BLaER1 treated with 17β-estradiol and CSF1 and Interleukin-3, amounts not matched to agents 10 nM and 100 nM (cell line): ENCODE data around the gene DNAH1.
A peak's percentile ranks its signal among the peaks of the same experiment; 100 is the strongest.

Experiments
- H3K27ac ChIP-seq, 11 experiments: shearing (Covaris generic); formaldehyde crosslinking; 2 replicates each; pipeline ENCODE4 v1.8.1; 2022
- H3K27me3 ChIP-seq, 11 experiments: shearing (Covaris generic); formaldehyde crosslinking; 2 replicates each; pipeline ENCODE4 v1.8.1; 2022
- H3K36me3 ChIP-seq, 11 experiments: shearing (Covaris generic); formaldehyde crosslinking; 2 replicates each; pipeline ENCODE4 v1.8.1; 2022
- H3K4me1 ChIP-seq, 10 experiments: shearing (Covaris generic); formaldehyde crosslinking; 2 replicates each; pipeline ENCODE4 v1.8.1; 2022
- H3K4me2 ChIP-seq, 11 experiments: shearing (Covaris generic); formaldehyde crosslinking; 2 replicates each; pipeline ENCODE4 v1.8.1; 2022
- H3K4me3 ChIP-seq, 10 experiments: shearing (Covaris generic); formaldehyde crosslinking; 2 replicates each; pipeline ENCODE4 v1.8.1; 2022
- H3K9ac ChIP-seq, 11 experiments: shearing (Covaris generic); formaldehyde crosslinking; 2 replicates each; pipeline ENCODE4 v1.8.1; 2022
- H3K9me3 ChIP-seq, 11 experiments: shearing (Covaris generic); formaldehyde crosslinking; replicated peaks in 1 of 11; 2 replicates each; pipeline ENCODE4 v1.8.1; 2022
- H4K20me1 ChIP-seq, 11 experiments: shearing (Covaris generic); formaldehyde crosslinking; 2 replicates each; pipeline ENCODE4 v1.8.1; 2022
- Cebpa-rat ChIP-seq, 11 experiments: shearing (Covaris generic); IDR thresholded peaks; 2 replicates each; pipeline ENCODE4 v1.8.1; 2022

Gene DNAH1

GRCh38 chr3:52357151-52358080 is 41.3 kb downstream of the DNAH1 start:
- Histone ChIP-seq H3K27ac (no peak overlapping the region), H3K9ac (peak overlapping the region in 1 of 11 experiments; percentile 9; a peak in 1 of 22 replicates)

GRCh38 chr3:52358362-52358940 is 42.3 kb downstream of the DNAH1 start:
- TF ChIP-seq Cebpa-rat (IDR thresholded peaks at IDR 0.05), result no peak
- no peak overlapping the region for H3K4me2 ChIP-seq
- peaks cover 0 to 11% (median 4%) of the 10 kb centered on the region in 10 experiments; a peak in 8 of 20 replicates for H3K4me1 ChIP-seq
- H3K4me3 ChIP-seq, result no peak overlapping the region
- H3K27me3 ChIP-seq, result no peaks in the 10 kb centered on the region
- H4K20me1 ChIP-seq, result peaks cover 0 to 2% (median 0%) of the 10 kb centered on the region in 11 experiments; a peak in 2 of 22 replicates
- peaks cover 12 to 99% (median 68%) of the 10 kb centered on the region in 11 experiments; a peak in 20 of 22 replicates for H3K36me3 ChIP-seq
- no peaks in the 10 kb centered on the region for H3K9me3 ChIP-seq
- peak overlapping the region in 2 of 11 experiments; percentile 9 to 24; a peak in 2 of 22 replicates for H3K9ac ChIP-seq
- H3K27ac ChIP-seq, result no peak overlapping the region

More at GRCh38 chr3:52357151-52358080, 41.3 kb downstream of the DNAH1 start:
- H3K9me3 ChIP-seq, result no peaks in the 10 kb centered on the region
- H3K4me2 ChIP-seq, result no peak overlapping the region
- peaks cover 0 to 8% (median 3%) of the 10 kb centered on the region in 10 experiments; a peak in 7 of 20 replicates for H3K4me1 ChIP-seq
- peaks cover 0 to 5% (median 0%) of the 10 kb centered on the region in 11 experiments; a peak in 2 of 22 replicates for H4K20me1 ChIP-seq
- no peak for TF ChIP-seq Cebpa-rat (IDR thresholded peaks at IDR 0.05)
- peaks cover 18 to 99% (median 69%) of the 10 kb centered on the region in 11 experiments; a peak in 20 of 22 replicates for H3K36me3 ChIP-seq
- no peaks in the 10 kb centered on the region for H3K27me3 ChIP-seq
- H3K4me3 ChIP-seq, result no peak overlapping the region

GRCh38 chr3:52359116-52359855 is 43.2 kb downstream of the DNAH1 start:
- TF ChIP-seq Cebpa-rat (IDR thresholded peaks at IDR 0.05), result no peak
- no peak overlapping the region for H3K4me3 ChIP-seq
- peaks cover 10 to 99% (median 68%) of the 10 kb centered on the region in 11 experiments; a peak in 20 of 22 replicates for H3K36me3 ChIP-seq
- peaks cover 0 to 11% (median 4%) of the 10 kb centered on the region in 10 experiments; a peak in 8 of 20 replicates for H3K4me1 ChIP-seq
- H3K4me2 ChIP-seq, result no peak overlapping the region
- H3K27me3 ChIP-seq, result no peaks in the 10 kb centered on the region
- no peaks in the 10 kb centered on the region for H3K9me3 ChIP-seq
- H4K20me1 ChIP-seq, result no peaks in the 10 kb centered on the region; a peak in 2 of 22 replicates
- H3K9ac ChIP-seq, result peak overlapping the region in 1 of 11 experiments; percentile 24; a peak in 1 of 22 replicates
- H3K27ac ChIP-seq, result no peak overlapping the region

- Histone ChIP-seq H3K27me3 (no peaks in the 10 kb centered on the region), H3K4me1 (peaks cover 0 to 9% (median 3%) of the 10 kb centered on the region in 10 experiments; a peak in 8 of 20 replicates), H3K9ac (no peak overlapping the region)
These were observed 44.9 kb downstream of the DNAH1 start for GRCh38 chr3:52361011-52361410.

GRCh38 chr3:52361454-52361853 is 45.3 kb downstream of the DNAH1 start:
- Histone ChIP-seq H3K4me3 (no peak overlapping the region), H3K27ac (0 out of 22 replicates have a peak overlapping the region, but pooled peaks of 1 of the 11 experiments have one; percentile 2), H4K20me1 (peaks cover 0 to 10% (median 0%) of the 10 kb centered on the region in 11 experiments; a peak in 1 of 22 replicates), H3K4me2 (no peak overlapping the region), H3K9me3 (no peaks in the 10 kb centered on the region), H3K4me1 (peaks cover 0 to 9% (median 0%) of the 10 kb centered on the region in 10 experiments; a peak in 6 of 20 replicates), H3K36me3 (peaks cover 15 to 100% (median 76%) of the 10 kb centered on the region in 11 experiments; a peak in 20 of 22 replicates), H3K9ac (no peak overlapping the region), H3K27me3 (no peaks in the 10 kb centered on the region)
- TF ChIP-seq Cebpa-rat (IDR thresholded peaks at IDR 0.05), result no peak

More at GRCh38 chr3:52361011-52361410, 44.9 kb downstream of the DNAH1 start:
- Histone ChIP-seq H3K9me3 (no peaks in the 10 kb centered on the region), H3K36me3 (peaks cover 15 to 100% (median 76%) of the 10 kb centered on the region in 11 experiments; a peak in 20 of 22 replicates), H3K4me3 (no peak overlapping the region), H3K4me2 (no peak overlapping the region), H4K20me1 (peaks cover 0 to 10% (median 0%) of the 10 kb centered on the region in 11 experiments; a peak in 1 of 22 replicates), H3K27ac (0 out of 22 replicates have a peak overlapping the region, but pooled peaks of 2 of the 11 experiments have one; percentile 2)
- no peak for TF ChIP-seq Cebpa-rat (IDR thresholded peaks at IDR 0.05)

DNA sequence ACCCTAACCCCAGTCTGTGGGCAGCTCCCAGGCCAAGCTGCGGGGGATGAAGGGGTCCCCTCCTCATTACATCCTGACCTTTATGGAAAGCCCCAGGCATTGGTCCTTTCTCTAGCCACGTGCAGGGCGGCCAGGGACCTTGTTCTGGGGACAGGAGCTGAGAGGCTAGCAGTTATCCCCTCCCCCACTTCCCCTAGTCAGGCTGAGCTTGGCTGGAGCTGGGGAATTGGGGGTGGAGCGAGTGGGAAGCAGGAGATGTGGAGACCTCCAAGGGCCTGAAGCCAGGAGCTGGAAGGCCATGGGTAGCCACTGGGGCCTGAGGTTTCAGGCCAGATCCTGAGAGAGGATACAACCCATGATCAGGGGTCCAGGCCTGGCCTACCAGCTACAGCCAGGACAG is 45.8 kb downstream of the DNAH1 start:
- TF ChIP-seq Cebpa-rat (IDR thresholded peaks at IDR 0.05), result no peak
- Histone ChIP-seq H3K36me3 (peaks cover 19 to 100% (median 76%) of the 10 kb centered on the region in 11 experiments; a peak in 20 of 22 replicates), H3K27me3 (no peaks in the 10 kb centered on the region), H3K9me3 (no peaks in the 10 kb centered on the region), H3K4me2 (0 out of 22 replicates have a peak overlapping the region, but pooled peaks of 1 of the 11 experiments have one; percentile 10), H3K27ac (no peak overlapping the region), H4K20me1 (peaks cover 0 to 10% (median 0%) of the 10 kb centered on the region in 11 experiments; a peak in 1 of 22 replicates), H3K9ac (no peak overlapping the region), H3K4me3 (no peak overlapping the region), H3K4me1 (peaks cover 0 to 9% (median 0%) of the 10 kb centered on the region in 10 experiments; a peak in 6 of 20 replicates)

- Histone ChIP-seq H3K4me3 (no peak overlapping the region), H3K27me3 (no peaks in the 10 kb centered on the region), H4K20me1 (peaks cover 0 to 10% (median 0%) of the 10 kb centered on the region in 11 experiments; a peak in 1 of 22 replicates), H3K9me3 (no peaks in the 10 kb centered on the region), H3K9ac (no peak overlapping the region), H3K4me1 (peaks cover 0 to 13% (median 6%) of the 10 kb centered on the region in 10 experiments; a peak in 12 of 20 replicates), H3K4me2 (no peak overlapping the region), H3K27ac (no peak overlapping the region), H3K36me3 (peaks cover 26 to 95% (median 70%) of the 10 kb centered on the region in 11 experiments; a peak in 20 of 22 replicates)
- TF ChIP-seq Cebpa-rat (IDR thresholded peaks at IDR 0.05), result no peak
These were observed 48.4 kb downstream of the DNAH1 start for GRCh38 chr3:52364322-52365035.
